ENCODE measurements around the gene GALP. TPM values are rescaled to one million over a fixed set of nuclear protein-coding genes. Genes with fewer than 3 reads are reported as not detected.
"Not testable (repeated sequence)": the region's sequence is repeated elsewhere in the genome, so short reads cannot be mapped to it uniquely, and the experiment has no call there.

GALP gene
- total and polyA plus RNA-seq, 12 donors: not detected

GRCh38 chr19:56191711-56192110 lies 15.9 kb downstream of the GALP start:
- Histone ChIP-seq H3K9me3 (no peaks in the 10 kb centered on the region), H3K27ac (no peak overlapping the region), H3K4me1 (no peaks in the 10 kb centered on the region), H3K27me3 (peaks cover 0 to 12% (median 2%) of the 10 kb centered on the region in 7 donors), H3K36me3 (no peaks in the 10 kb centered on the region), H3K4me3 (no peak overlapping the region)
- 79 to 80% methylated on average over 10 of the region's 10 CpGs for WGBS, 2 donors
- TF ChIP-seq CTCF (IDR thresholded peaks at IDR 0.05): no peak
- ATAC-seq (no peak), DNase-seq (no peak)
- intact Hi-C loops (cut with DNase I): no loop called here

GRCh38 chr19:56193981-56194640 lies 18.3 kb downstream of the GALP start:
- 84 to 88% methylated on average over 12 of the region's 12 CpGs for WGBS, 2 donors
- H3K27me3 ChIP-seq: peaks cover 0 to 2% (median 0%) of the 10 kb centered on the region in 7 donors
- ATAC-seq: no peak
- intact Hi-C loops (cut with DNase I): no loop called here
- TF ChIP-seq CTCF (IDR thresholded peaks at IDR 0.05): no peak
- no peak overlapping the region for H3K4me3 ChIP-seq
- H3K9me3 ChIP-seq: no peaks in the 10 kb centered on the region
- no peaks in the 10 kb centered on the region for H3K36me3 ChIP-seq
- H3K4me1 ChIP-seq: no peaks in the 10 kb centered on the region
- no peak for DNase-seq
- no peak overlapping the region for H3K27ac ChIP-seq

- H3K27me3 ChIP-seq; H3K27ac ChIP-seq; H3K9me3 ChIP-seq; intact Hi-C loops (cut with DNase I); H3K4me3 ChIP-seq; DNase-seq; H3K4me1 ChIP-seq; ATAC-seq; H3K36me3 ChIP-seq: not testable (repeated sequence)
- 89% methylated on average over 23 of the region's 23 CpGs for WGBS, 2 donors
Observed at GRCh38 chr19:56197646-56198045, 21.8 kb downstream of the GALP start, which contains the start of gene ZSCAN5B. Gene ZSCAN5B, minus strand, starts transcription at chr19:56197783. Its CDS starts 4,731 bp downstream, at chr19:56193052.

GRCh38 chr19:56199687-56200086 lies 23.9 kb downstream of the GALP start:
- no peak overlapping the region for H3K27ac ChIP-seq
- peaks cover 0 to 8% (median 0%) of the 10 kb centered on the region in 7 donors for H3K27me3 ChIP-seq
- WGBS, 2 donors: 63 to 68% methylated on average over 7 of the region's 7 CpGs
- no peak overlapping the region for H3K4me3 ChIP-seq
- no peak for DNase-seq
- no peak for TF ChIP-seq CTCF (IDR thresholded peaks at IDR 0.05)
- ATAC-seq: no peak
- no peaks in the 10 kb centered on the region for H3K4me1 ChIP-seq
- H3K36me3 ChIP-seq: no peaks in the 10 kb centered on the region
- H3K9me3 ChIP-seq: no peaks in the 10 kb centered on the region
- intact Hi-C loops (cut with DNase I): no loop called here

GRCh38 chr19:56201973-56202372 lies 26.2 kb downstream of the GALP start, which contains the start of gene ZSCAN5C:
Gene ZSCAN5C, plus strand, starts transcription at chr19:56202273. Its CDS starts 3,641 bp downstream, at chr19:56205914.
- DNase-seq: no peak
- no peak for ATAC-seq
- 52 to 58% methylated on average over 3 of the region's 3 CpGs for WGBS, 2 donors

GRCh38 chr19:56207581-56207980 lies 31.8 kb downstream of the GALP start:
- intact Hi-C loops (cut with DNase I); ATAC-seq; DNase-seq; H3K36me3 ChIP-seq; H3K4me3 ChIP-seq; H3K27ac ChIP-seq; H3K9me3 ChIP-seq; H3K4me1 ChIP-seq: not testable (repeated sequence)
- WGBS, 2 donors: 68 to 70% methylated on average over 5 of the region's 5 CpGs
- H3K27me3 ChIP-seq: peaks cover 0 to 12% (median 0%) of the 10 kb centered on the region in 7 donors

More at GRCh38 chr19:56201973-56202372, 26.2 kb downstream of the GALP start, which contains the start of gene ZSCAN5C:
- no peaks in the 10 kb centered on the region for H3K4me1 ChIP-seq
- H3K27ac ChIP-seq: no peak within 1 kb of the TSS
- no peaks in the 10 kb centered on the region for H3K9me3 ChIP-seq
- H3K27me3 ChIP-seq: peaks cover 0 to 13% (median 0%) of the 10 kb centered on the region in 7 donors
- intact Hi-C loops (cut with DNase I): no loop called here
- no peaks in the 10 kb centered on the region for H3K36me3 ChIP-seq
- no peak within 1 kb of the TSS for H3K4me3 ChIP-seq
- TF ChIP-seq CTCF (IDR thresholded peaks at IDR 0.05): no peak

Measured in heart right ventricle (tissue), 16 donors.